RWPE1 (cell line): Measurements from ENCODE around the gene GDF11.

Experiments
- CTCF ChIA-PET: fragments of 350-600 bp; sonication (Branson Sonifier 250); formaldehyde crosslinking; extraction: SDS; loops from one replicate; lab custom pipeline; 2021; lab: Yijun Ruan, JAX
- POLR2A ChIA-PET: fragments of 400-600 bp; formaldehyde crosslinking; extraction: SDS; loops from one replicate; lab custom pipeline; 2020; ENCODE audit warnings: antibody characterized with exemption; ENCODE audit not compliant: low non-redundant PET; lab: Yijun Ruan, JAX
- DNase-seq: peaks from one replicate; pipeline ENCODE4 v3.0.0; 2012; ENCODE audit warnings: low spot score
- H3K27ac ChIP-seq: fragments of 450-650 bp; 2 replicates; pipeline ENCODE4 v1.5.1; 2017
- CTCF ChIP-seq: fragments of 450-650 bp; conservative IDR thresholded peaks from 2 replicates; pipeline ENCODE4 v1.5.1; 2017; ENCODE audit warnings: low read depth, mild to moderate bottlenecking

The GDF11 gene

DNA sequence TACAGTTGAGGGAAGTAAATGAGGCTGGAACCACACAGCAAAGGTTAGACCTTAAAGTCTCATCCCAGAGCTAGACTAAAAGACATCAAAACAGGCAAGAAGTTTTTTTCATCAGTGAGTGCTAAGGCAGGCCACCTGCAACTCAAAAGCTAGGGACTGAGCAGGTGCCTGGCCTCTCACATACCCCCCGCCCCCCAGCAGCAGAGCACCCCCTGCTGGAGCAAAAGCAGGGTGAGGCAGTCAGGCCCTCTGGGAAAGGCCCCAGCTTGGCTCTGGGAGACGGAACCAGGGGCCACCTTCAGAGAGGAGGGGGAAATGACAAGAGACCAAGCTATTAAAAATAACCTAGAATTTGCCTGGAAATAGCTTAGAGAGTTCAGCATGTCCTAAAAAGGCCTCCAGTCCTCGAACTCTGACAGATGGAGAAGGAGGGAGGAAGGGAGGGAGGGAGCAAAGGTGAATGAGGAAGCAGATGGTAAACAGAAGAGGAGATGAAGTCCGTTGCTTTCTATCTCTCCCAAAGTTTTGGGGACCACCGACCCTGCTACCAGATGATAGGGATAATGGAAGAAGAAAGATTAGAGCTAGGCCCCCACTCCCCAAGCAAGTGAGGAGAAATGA is 37.0 kb upstream of the GDF11 start:
- no peak for TF ChIP-seq CTCF
- CTCF ChIA-PET: interaction anchor here (0.6 to 2.0 kb wide), 6 partner anchors 10 to 1266 kb away, joined by 3 to 6 read pairs (median 6); partner anchors contain the start of gene BLOC1S1
- no peak overlapping the region for H3K27ac ChIP-seq
- DNase-seq: no peak
- POLR2A ChIA-PET: no interaction called here

DNA sequence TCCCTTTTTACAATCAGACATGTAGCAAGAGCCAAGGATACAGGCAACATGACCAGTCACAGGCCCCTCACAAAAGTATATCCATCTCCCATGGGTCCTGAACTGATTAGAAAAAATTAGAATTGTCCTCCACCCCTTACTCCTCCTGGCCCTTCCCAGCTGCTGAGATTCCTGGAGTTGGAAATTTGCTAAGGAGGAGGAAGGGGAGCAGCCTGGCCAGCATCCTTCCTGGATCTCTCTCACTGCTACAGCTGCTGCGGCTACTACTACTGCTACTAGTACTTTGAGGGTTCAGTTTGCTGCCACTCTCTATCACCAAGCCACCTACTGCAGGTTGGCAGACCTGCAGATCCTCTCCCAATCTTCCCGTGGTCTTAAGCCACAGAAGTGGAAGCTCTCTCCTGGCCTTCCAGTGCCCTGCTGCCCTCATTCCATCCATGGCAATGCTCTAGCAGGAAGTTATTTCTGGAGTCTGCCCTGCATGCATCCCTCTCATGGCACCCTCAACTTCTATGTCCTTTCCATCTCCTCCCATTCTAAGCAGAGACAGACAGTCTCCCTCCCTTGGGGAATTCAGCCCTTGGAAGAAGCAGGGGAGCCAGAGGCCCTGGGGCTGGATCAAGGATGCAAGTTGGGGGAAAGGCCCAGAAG is 36.2 kb upstream of the GDF11 start:
- CTCF ChIA-PET: interaction anchor here (2.0 kb wide), 1 partner anchor 9 kb away, joined by 6 read pairs; the partner anchor contains the start of gene BLOC1S1
- POLR2A ChIA-PET: no interaction called here
- DNase-seq: no peak
- TF ChIP-seq CTCF: no peak
- H3K27ac ChIP-seq: no peak overlapping the region

DNA sequence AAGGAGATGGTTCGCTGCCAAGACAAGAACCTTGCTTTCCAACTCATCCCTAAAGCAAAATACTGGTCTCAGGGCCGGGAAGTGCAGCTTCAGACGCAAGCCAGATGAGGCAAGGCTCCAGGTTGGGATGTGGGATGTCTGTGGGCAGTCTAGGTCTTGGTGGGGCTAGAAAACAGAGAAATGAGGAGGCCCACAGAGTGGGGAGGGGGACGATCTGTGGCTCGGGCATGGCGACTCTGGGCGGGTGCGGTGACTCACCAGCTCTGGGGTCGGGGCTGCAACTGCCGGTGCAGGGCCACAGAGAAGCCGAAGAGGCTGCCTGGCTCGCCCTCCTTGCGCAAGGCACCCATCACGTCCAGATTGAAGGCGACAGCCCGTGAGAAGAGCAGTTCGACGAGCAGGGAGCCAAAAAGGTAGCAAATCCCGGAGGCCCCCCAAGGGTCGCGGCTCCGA is 35.7 kb upstream of the GDF11 start:
- ChIA-PET CTCF (interaction anchor here (2.0 kb wide), 1 partner anchor 9 kb away, joined by 6 read pairs; the partner anchor contains the start of gene BLOC1S1), POLR2A (no interaction called here)
- TF ChIP-seq CTCF: no peak
- no peak overlapping the region for H3K27ac ChIP-seq
- DNase-seq: no peak

DNA sequence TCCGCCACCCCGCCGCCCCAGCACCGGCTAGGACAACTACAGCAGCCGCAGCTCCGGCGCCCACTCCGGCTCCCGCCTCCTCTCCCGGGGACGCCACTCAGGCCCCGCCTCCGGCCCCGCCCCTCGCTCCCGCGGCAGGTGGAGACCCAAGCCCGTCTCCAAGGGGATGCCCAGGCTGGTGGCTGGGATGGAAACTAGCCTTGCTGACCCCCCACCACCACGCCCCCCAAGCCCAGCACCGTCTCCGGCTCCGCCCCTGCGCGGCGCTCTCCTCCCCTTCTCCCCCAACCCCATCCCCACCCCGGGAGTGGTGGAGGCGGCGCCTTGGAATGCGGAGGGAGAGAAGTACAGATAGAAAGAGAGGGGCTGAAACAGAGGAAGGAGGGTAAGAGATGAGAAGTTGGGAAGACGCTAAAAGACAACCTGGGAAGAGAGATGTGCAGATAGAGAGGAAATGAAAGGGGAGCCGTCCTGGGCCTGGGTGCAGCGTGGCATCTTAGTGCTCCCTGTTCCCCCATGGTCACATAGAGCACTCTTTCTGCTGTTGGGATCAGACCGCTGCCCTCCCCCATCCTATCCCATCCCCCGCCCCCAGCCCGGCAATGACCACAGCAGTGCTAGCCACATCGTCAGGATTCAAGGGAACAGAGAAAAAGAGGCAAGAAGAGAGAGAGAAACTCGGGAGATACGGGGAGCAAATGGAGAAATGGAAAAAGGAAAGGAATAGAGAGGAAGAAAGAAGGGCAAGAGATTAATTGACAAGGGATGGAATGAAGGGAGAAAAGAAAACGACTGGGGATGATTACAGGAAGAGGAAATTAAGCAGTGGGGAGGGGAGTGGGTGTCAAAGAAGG is 34.9 kb upstream of the GDF11 start, which contains the start of gene ITGA7:
Gene ITGA7, minus strand, starts transcription at position 64 of the 854 bp plus-strand sequence. CDS start 222 bp downstream, outside the sequence.
- peak; percentile 41 for DNase-seq
- ChIA-PET CTCF (interaction anchor here (2.0 kb wide), 1 partner anchor 8 kb away, joined by 6 read pairs; the partner anchor contains the start of gene BLOC1S1), POLR2A (no interaction called here)
- TF ChIP-seq CTCF: no peak
- H3K27ac ChIP-seq: no peak within 1 kb of the TSS

DNA sequence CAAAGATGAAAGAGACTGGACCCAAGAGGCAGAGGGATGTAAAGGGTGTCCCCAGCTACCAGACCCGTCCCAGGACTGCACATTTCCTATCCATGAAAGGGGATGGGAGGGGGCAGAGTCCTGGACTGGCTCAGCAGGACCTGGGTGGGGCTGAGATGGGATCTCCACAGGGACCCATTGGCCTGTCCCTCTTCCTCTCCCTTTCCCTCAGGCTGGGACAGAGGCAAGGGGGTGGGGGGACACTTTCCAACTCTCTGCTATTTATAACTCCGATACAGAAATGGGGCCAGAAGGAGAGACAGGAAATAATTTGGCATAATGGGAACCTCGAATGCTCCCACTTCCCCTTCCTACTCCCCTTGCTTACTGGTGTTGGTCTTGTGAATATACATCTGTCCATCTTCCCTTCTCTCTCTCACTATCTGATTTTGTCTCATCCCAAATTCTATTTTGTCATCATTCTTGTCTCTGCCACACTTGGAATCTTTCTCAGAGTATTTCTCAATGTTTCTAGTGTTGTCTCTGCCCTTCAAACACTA is 34.2 kb upstream of the GDF11 start:
- ChIA-PET CTCF (no interaction called here), POLR2A (no interaction called here)
- H3K27ac ChIP-seq: no peak overlapping the region
- no peak for DNase-seq
- TF ChIP-seq CTCF: no peak
